Colonic mucosa (tissue), 4 donors: ENCODE results near the gene C16orf74. TPM values are rescaled to one million over a fixed set of nuclear protein-coding genes. Genes with fewer than 3 reads are reported as not detected.

ENCODE experiments used
- DNase-seq: peaks from one replicate; pipeline ENCODE4 v3.0.0-alpha.2; 2020
- H3K27ac ChIP-seq: fragments of 200-600 bp; one replicate; pipeline ENCODE4 v1.8.0; 2021
- H3K27me3 ChIP-seq: fragments of 200-600 bp; one replicate; pipeline ENCODE4 v1.8.0; 2021
- H3K36me3 ChIP-seq: fragments of 200-600 bp; one replicate; pipeline ENCODE4 v1.8.0; 2021
- H3K4me1 ChIP-seq: fragments of 200-600 bp; one replicate; pipeline ENCODE4 v1.8.0; 2021; ENCODE audit warnings: mild to moderate bottlenecking
- H3K4me3 ChIP-seq: fragments of 200-600 bp; one replicate; pipeline ENCODE4 v1.8.0; 2021
- H3K9ac ChIP-seq, 2 donors: one replicate each; pipeline ENCODE4 v1.7.0; 2013; ENCODE audit warnings: control low read depth in 2 of 2, low read depth in 2 of 2, low read length in 2 of 2
- H3K9me3 ChIP-seq: fragments of 200-600 bp; one replicate; pipeline ENCODE4 v1.8.0; 2021
- CTCF ChIP-seq: fragments of 200-600 bp; IDR thresholded peaks from one replicate; pipeline ENCODE4 v1.8.0; 2022; ENCODE audit warnings: antibody characterized with exemption, mild to moderate bottlenecking
- intact Hi-C: fragments of 100-400 bp; cut with DNase I; formaldehyde crosslinking; loops from one replicate; pipeline ENCODE4 v1.14.1; 2022
- total RNA-seq, 2 donors: library from RNA; stranded (reverse); fragmentation: NEBNext Ultra II Directional in 1 of 2; extraction: Animal tissue kit (Norgen Biotek cat#: 25700) in 1 of 2; gene quantifications; one replicate each; pipeline ENCODE4 v1.2.1, GENCODE V29; 2021
- donor health status: healthy.
- donor health status: DM: no; HTN: no; CAD: no.
- donor health status: DM: no; HTN: no; CAD: no.

Gene C16orf74
- total RNA-seq, 2 donors from 2014 or later, result 0.37 to 0.96 TPM

- H3K36me3 ChIP-seq, result no peaks in the 10 kb centered on the region
- TF ChIP-seq CTCF, result peak; percentile 54
- H3K9ac ChIP-seq, result no peak overlapping the region
- no peaks in the 10 kb centered on the region for H3K27me3 ChIP-seq
- no peak overlapping the region for H3K27ac ChIP-seq
- no peaks in the 10 kb centered on the region for H3K9me3 ChIP-seq
- H3K4me3 ChIP-seq, result no peak overlapping the region
- intact Hi-C loops, result loop anchor here (2.0 to 5.0 kb wide), 3 partner anchors 40 to 295 kb away; no protein-coding TSS in a partner anchor
- DNase-seq, result peak; percentile 81
- H3K4me1 ChIP-seq, result no peaks in the 10 kb centered on the region
Observed at GRCh38 chr16:85717393-85718152, 33.3 kb downstream of the C16orf74 start.

- H3K4me3 ChIP-seq, result no peak overlapping the region
- no peak for DNase-seq
- no peak overlapping the region for H3K9ac ChIP-seq
- TF ChIP-seq CTCF, result no peak
- H3K27me3 ChIP-seq, result no peaks in the 10 kb centered on the region
- no peaks in the 10 kb centered on the region for H3K36me3 ChIP-seq
- H3K4me1 ChIP-seq, result no peaks in the 10 kb centered on the region
- H3K9me3 ChIP-seq, result no peaks in the 10 kb centered on the region
- H3K27ac ChIP-seq, result no peak overlapping the region
- intact Hi-C loops, result loop anchor here (2.0 to 5.0 kb wide), 3 partner anchors 39 to 294 kb away; no protein-coding TSS in a partner anchor
Observed at GRCh38 chr16:85716680-85717038, 34.2 kb downstream of the C16orf74 start.

- TF ChIP-seq CTCF, result no peak
- H3K9me3 ChIP-seq, result no peaks in the 10 kb centered on the region
- H3K27me3 ChIP-seq, result no peaks in the 10 kb centered on the region
- no peak overlapping the region for H3K4me3 ChIP-seq
- H3K27ac ChIP-seq, result no peak overlapping the region
- intact Hi-C loops, result loop anchor here (2.0 to 5.0 kb wide), 3 partner anchors 39 to 294 kb away; no protein-coding TSS in a partner anchor
- no peaks in the 10 kb centered on the region for H3K4me1 ChIP-seq
- H3K36me3 ChIP-seq, result no peaks in the 10 kb centered on the region
- H3K9ac ChIP-seq, result no peak overlapping the region
- no peak for DNase-seq
Observed at GRCh38 chr16:85716022-85716679, 34.7 kb downstream of the C16orf74 start.

GRCh38 chr16:85715169-85716021, 35.5 kb downstream of the C16orf74 start:
- no peak overlapping the region for H3K4me3 ChIP-seq
- H3K4me1 ChIP-seq, result no peaks in the 10 kb centered on the region
- no peak for DNase-seq
- no peak overlapping the region for H3K27ac ChIP-seq
- no peaks in the 10 kb centered on the region for H3K36me3 ChIP-seq
- no peak overlapping the region for H3K9ac ChIP-seq
- TF ChIP-seq CTCF, result no peak
- no peaks in the 10 kb centered on the region for H3K9me3 ChIP-seq
- H3K27me3 ChIP-seq, result no peaks in the 10 kb centered on the region
- intact Hi-C loops, result loop anchor here (2.0 to 5.0 kb wide), 3 partner anchors 38 to 293 kb away; no protein-coding TSS in a partner anchor

GRCh38 chr16:85712801-85713200, 38.1 kb downstream of the C16orf74 start:
- H3K4me3 ChIP-seq, result no peak overlapping the region
- no peaks in the 10 kb centered on the region for H3K36me3 ChIP-seq
- no peak for TF ChIP-seq CTCF
- no peaks in the 10 kb centered on the region for H3K9me3 ChIP-seq
- no peak overlapping the region for H3K27ac ChIP-seq
- DNase-seq, result no peak
- no peaks in the 10 kb centered on the region for H3K27me3 ChIP-seq
- H3K9ac ChIP-seq, result no peak overlapping the region
- H3K4me1 ChIP-seq, result no peaks in the 10 kb centered on the region
- intact Hi-C loops, result no loop called here
